Measurements from ENCODE around the gene GTPBP6.

The GTPBP6 gene

GRCh38 chrX:346034-346813, 27.6 kb upstream of the GTPBP6 start:
- no peak for TF ChIP-seq CTCF (conservative IDR thresholded peaks at IDR 0.05; ENCODE audit: control insufficient read depth, insufficient read depth, low read depth, low read length)
- DNase-seq (ENCODE audit: low read depth), result no peak
- H3K4me3 ChIP-seq (ENCODE audit: control insufficient read depth, low read depth, low read length), result no peak overlapping the region

GRCh38 chrX:345020-345925, 26.7 kb upstream of the GTPBP6 start:
- no peak overlapping the region for H3K4me3 ChIP-seq (ENCODE audit: control insufficient read depth, low read depth, low read length)
- no peak for DNase-seq (ENCODE audit: low read depth)
- no peak for TF ChIP-seq CTCF (conservative IDR thresholded peaks at IDR 0.05; ENCODE audit: control insufficient read depth, insufficient read depth, low read depth, low read length)

GRCh38 chrX:344371-344901, 25.8 kb upstream of the GTPBP6 start:
- no peak overlapping the region for H3K4me3 ChIP-seq (ENCODE audit: control insufficient read depth, low read depth, low read length)
- no peak for TF ChIP-seq CTCF (conservative IDR thresholded peaks at IDR 0.05; ENCODE audit: control insufficient read depth, insufficient read depth, low read depth, low read length)
- DNase-seq (ENCODE audit: low read depth), result no peak

- TF ChIP-seq CTCF (conservative IDR thresholded peaks at IDR 0.05; ENCODE audit: control insufficient read depth, insufficient read depth, low read depth, low read length), result no peak
- H3K4me3 ChIP-seq (ENCODE audit: control insufficient read depth, low read depth, low read length), result no peak overlapping the region
- no peak for DNase-seq (ENCODE audit: low read depth)
These were observed 23.0 kb upstream of the GTPBP6 start for GRCh38 chrX:341541-342101.

- DNase-seq (ENCODE audit: low read depth), result no peak
- no peak for TF ChIP-seq CTCF (conservative IDR thresholded peaks at IDR 0.05; ENCODE audit: control insufficient read depth, insufficient read depth, low read depth, low read length)
- H3K4me3 ChIP-seq (ENCODE audit: control insufficient read depth, low read depth, low read length), result no peak overlapping the region
These were observed 22.2 kb upstream of the GTPBP6 start for GRCh38 chrX:340641-341423.

- no peak for TF ChIP-seq CTCF (conservative IDR thresholded peaks at IDR 0.05; ENCODE audit: control insufficient read depth, insufficient read depth, low read depth, low read length)
These were observed 21.5 kb upstream of the GTPBP6 start for GRCh38 chrX:340121-340520.

More at GRCh38 chrX:340121-340520, 21.5 kb upstream of the GTPBP6 start:
- H3K4me3 ChIP-seq (ENCODE audit: control insufficient read depth, low read depth, low read length), result no peak overlapping the region
- DNase-seq (ENCODE audit: low read depth), result no peak

All from fibroblast of mammary gland (primary cell).